Uterus (tissue), 4 donors: ENCODE data around the gene PHLDA2. TPM values are rescaled to one million over a fixed set of nuclear protein-coding genes. Genes with fewer than 3 reads are reported as not detected.
A peak's percentile ranks its signal among the peaks of the same experiment; 100 is the strongest.

Experiments used
- DNase-seq, 2 donors: peaks; one replicate each; pipeline ENCODE4 v3.0.0-alpha.2; 2019 to 2020
- H3K27ac ChIP-seq, 2 donors: fragments of 200-600 bp; sonication (generic); 1 replicate in 1 of 2; 2 replicates in 1 of 2; pipeline ENCODE4 v1.5.1; 2016 to 2018
- H3K27me3 ChIP-seq, 2 donors: fragments of 200-600 bp; sonication (generic); one replicate each; pipeline ENCODE4 v1.5.1; 2018 to 2019; ENCODE audit warnings: control low read depth in 1 of 2
- H3K36me3 ChIP-seq, 2 donors: fragments of 200-600 bp; sonication (generic); one replicate each; pipeline ENCODE4 v1.5.1; 2019; ENCODE audit warnings: control low read depth in 1 of 2
- H3K4me1 ChIP-seq, 2 donors: fragments of 200-600 bp; sonication (generic); one replicate each; pipeline ENCODE4 v1.5.1; 2018 to 2019; ENCODE audit warnings: control low read depth in 1 of 2
- H3K4me3 ChIP-seq, 2 donors: fragments of 200-600 bp; sonication (generic); 1 replicate in 1 of 2; 2 replicates in 1 of 2; pipeline ENCODE4 v1.5.1; 2018 to 2019; ENCODE audit warnings: mild to moderate bottlenecking in 1 of 2
- H3K9me3 ChIP-seq, 2 donors: fragments of 200-600 bp; sonication (generic); one replicate each; pipeline ENCODE4 v1.5.1; 2019; ENCODE audit warnings: control low read depth in 1 of 2
- CTCF ChIP-seq, 4 experiments: fragments of 200-600 bp in 2 of 4; fragments of 450-650 bp in 2 of 4; sonication (generic) in 2 of 4; IDR thresholded peaks; one replicate each; pipeline ENCODE4 v1.5.1; 2016 to 2019; ENCODE audit warnings: antibody characterized with exemption in 4 of 4, mild to moderate bottlenecking in 2 of 4, moderate library complexity in 1 of 4
- POLR2A ChIP-seq, 2 donors: fragments of 450-650 bp; IDR thresholded peaks; one replicate each; pipeline ENCODE4 v1.6.1; 2016; ENCODE audit warnings: antibody characterized with exemption in 2 of 2, mild to moderate bottlenecking in 1 of 2, moderate library complexity in 1 of 2
- intact Hi-C: fragments of 100-400 bp; cut with DNase I; formaldehyde crosslinking; loops from one replicate; pipeline ENCODE4 v1.15.1; 2023; ENCODE audit warnings: low total_unique reads
- total RNA-seq, 4 donors: library from RNA; depleted of rRNA in 3 of 4; stranded (reverse); fragments of >200 nt in 3 of 4; gene quantifications; one replicate each; pipeline versions ENCODE4 v1.1.0 to v1.2.4, GENCODE V29; 2014 to 2023
- donor health status: DM: yes; HTN: yes; CAD: no.

PHLDA2 gene
- total RNA-seq, 4 donors from 2014 or later = 5.2 TPM; not detected in 3

- Histone ChIP-seq H3K9me3 (no peaks in the 10 kb centered on the region), H3K36me3 (no peaks in the 10 kb centered on the region), H3K4me1 (no peaks in the 10 kb centered on the region), H3K27ac (peak overlapping the region; percentile 20 to 51), H3K4me3 (no peak overlapping the region), H3K27me3 (no peaks in the 10 kb centered on the region)
- no peak for DNase-seq
- intact Hi-C loops = no loop called here
- TF ChIP-seq POLR2A (IDR thresholded peaks at IDR 0.05) (no peak), CTCF (IDR thresholded peaks at IDR 0.05) (no peak)
Observed at GRCh38 chr11:2952290-2952689, 23.1 kb upstream of the PHLDA2 start.

GRCh38 chr11:2951231-2952110 lies 22.3 kb upstream of the PHLDA2 start:
- H3K27ac ChIP-seq = peak overlapping the region; percentile 20 to 51
- intact Hi-C loops = no loop called here

GRCh38 chr11:2950825-2951224 lies 21.6 kb upstream of the PHLDA2 start:
- H3K4me3 ChIP-seq = no peak overlapping the region
- TF ChIP-seq POLR2A (IDR thresholded peaks at IDR 0.05) (no peak), CTCF (IDR thresholded peaks at IDR 0.05) (no peak)
- H3K9me3 ChIP-seq = no peaks in the 10 kb centered on the region
- no peaks in the 10 kb centered on the region for H3K36me3 ChIP-seq
- H3K27me3 ChIP-seq = no peaks in the 10 kb centered on the region
- DNase-seq = no peak
- H3K27ac ChIP-seq = peak overlapping the region; percentile 20 to 51
- peaks cover 0 to 4% of the 10 kb centered on the region in 2 donors for H3K4me1 ChIP-seq
- intact Hi-C loops = no loop called here

More at GRCh38 chr11:2951231-2952110, 22.3 kb upstream of the PHLDA2 start:
- Histone ChIP-seq H3K4me1 (no peaks in the 10 kb centered on the region), H3K27me3 (no peaks in the 10 kb centered on the region), H3K4me3 (no peak overlapping the region), H3K36me3 (no peaks in the 10 kb centered on the region), H3K9me3 (no peaks in the 10 kb centered on the region)
- DNase-seq = no peak
- TF ChIP-seq POLR2A (IDR thresholded peaks at IDR 0.05) (no peak), CTCF (IDR thresholded peaks at IDR 0.05) (no peak)

GRCh38 chr11:2949920-2950319 lies 20.7 kb upstream of the PHLDA2 start:
- TF ChIP-seq POLR2A (IDR thresholded peaks at IDR 0.05) (no peak), CTCF (IDR thresholded peaks at IDR 0.05) (no peak)
- no peak for DNase-seq
- intact Hi-C loops = no loop called here
- no peaks in the 10 kb centered on the region for H3K36me3 ChIP-seq
- no peak overlapping the region for H3K27ac ChIP-seq
- H3K9me3 ChIP-seq = no peaks in the 10 kb centered on the region
- peaks cover 0 to 5% of the 10 kb centered on the region in 2 donors for H3K4me1 ChIP-seq
- no peaks in the 10 kb centered on the region for H3K27me3 ChIP-seq
- H3K4me3 ChIP-seq = no peak overlapping the region

GRCh38 chr11:2947744-2948143 lies 18.5 kb upstream of the PHLDA2 start:
- intact Hi-C loops = no loop called here
- Histone ChIP-seq H3K9me3 (no peaks in the 10 kb centered on the region), H3K4me3 (no peak overlapping the region), H3K4me1 (peaks cover 0 to 5% of the 10 kb centered on the region in 2 donors), H3K27ac (no peak overlapping the region), H3K36me3 (no peaks in the 10 kb centered on the region), H3K27me3 (no peaks in the 10 kb centered on the region)
- DNase-seq = no peak
- TF ChIP-seq CTCF (IDR thresholded peaks at IDR 0.05) = no peak
- TF ChIP-seq POLR2A (IDR thresholded peaks at IDR 0.05) = no peak
